NCI-H510A (cell line): ENCODE measurements around the gene UHRF1.
"Not testable (repeated sequence)": the region's sequence is repeated elsewhere in the genome, so short reads cannot be mapped to it uniquely, and the experiment has no call there.

Experiments used
- DNase-seq: peaks from one replicate; lab custom pipeline; 2025; lab: John Stamatoyannopoulos, UW

The UHRF1 gene

GRCh38 chr19:4937060-4937459, 27.8 kb downstream of the UHRF1 start:
- no peak for DNase-seq

- not testable (repeated sequence) for DNase-seq
Observed at GRCh38 chr19:4938461-4938860, 29.2 kb downstream of the UHRF1 start.

GRCh38 chr19:4939466-4939865, 30.2 kb downstream of the UHRF1 start:
- no peak for DNase-seq

- not testable (repeated sequence) for DNase-seq
Observed at GRCh38 chr19:4941638-4942169, 32.4 kb downstream of the UHRF1 start.

- DNase-seq: not testable (repeated sequence)
Observed at GRCh38 chr19:4950650-4951049, 41.3 kb downstream of the UHRF1 start.

GRCh38 chr19:4951656-4952055, 42.4 kb downstream of the UHRF1 start:
- no peak for DNase-seq

- no peak for DNase-seq
Observed at GRCh38 chr19:4952945-4953344, 43.6 kb downstream of the UHRF1 start.

GRCh38 chr19:4954320-4955149, 45.2 kb downstream of the UHRF1 start:
- DNase-seq: not testable (repeated sequence)

- DNase-seq: no peak
Observed at GRCh38 chr19:4955274-4955673, 46.0 kb downstream of the UHRF1 start.

GRCh38 chr19:4957981-4958380, 48.7 kb downstream of the UHRF1 start:
- no peak for DNase-seq

GRCh38 chr19:4962085-4962619, 52.9 kb downstream of the UHRF1 start:
- no peak for DNase-seq

- DNase-seq: no peak
Observed at GRCh38 chr19:4965061-4965460, 55.8 kb downstream of the UHRF1 start.

GRCh38 chr19:4966591-4966990, 57.3 kb downstream of the UHRF1 start:
- DNase-seq: no peak

GRCh38 chr19:4967738-4968461, 58.6 kb downstream of the UHRF1 start:
- no peak for DNase-seq

GRCh38 chr19:4968462-4969291, 59.4 kb downstream of the UHRF1 start, which contains the start of gene KDM4B:
Gene KDM4B, plus strand, starts transcription at chr19:4969113. Its CDS starts 63,778 bp downstream, at chr19:5032891.
- DNase-seq: peak; percentile 99

GRCh38 chr19:4969292-4969771, 60.0 kb downstream of the UHRF1 start:
- no peak for DNase-seq

- no peak for DNase-seq
Observed at GRCh38 chr19:4969772-4970531, 60.7 kb downstream of the UHRF1 start.

GRCh38 chr19:4970558-4971423, 61.5 kb downstream of the UHRF1 start:
- DNase-seq: no peak

GRCh38 chr19:4971424-4971793, 62.1 kb downstream of the UHRF1 start:
- DNase-seq: peak; percentile 69
